Measurements from ENCODE around the gene DUOXA2. TPM values are rescaled to one million over a fixed set of nuclear protein-coding genes. Genes with fewer than 3 reads are reported as not detected.
A peak's percentile ranks its signal among the peaks of the same experiment; 100 is the strongest.

The DUOXA2 gene
- total and polyA plus RNA-seq, 2 of the 4 experiments (the other 2 are of a cell fraction): not detected

DNA sequence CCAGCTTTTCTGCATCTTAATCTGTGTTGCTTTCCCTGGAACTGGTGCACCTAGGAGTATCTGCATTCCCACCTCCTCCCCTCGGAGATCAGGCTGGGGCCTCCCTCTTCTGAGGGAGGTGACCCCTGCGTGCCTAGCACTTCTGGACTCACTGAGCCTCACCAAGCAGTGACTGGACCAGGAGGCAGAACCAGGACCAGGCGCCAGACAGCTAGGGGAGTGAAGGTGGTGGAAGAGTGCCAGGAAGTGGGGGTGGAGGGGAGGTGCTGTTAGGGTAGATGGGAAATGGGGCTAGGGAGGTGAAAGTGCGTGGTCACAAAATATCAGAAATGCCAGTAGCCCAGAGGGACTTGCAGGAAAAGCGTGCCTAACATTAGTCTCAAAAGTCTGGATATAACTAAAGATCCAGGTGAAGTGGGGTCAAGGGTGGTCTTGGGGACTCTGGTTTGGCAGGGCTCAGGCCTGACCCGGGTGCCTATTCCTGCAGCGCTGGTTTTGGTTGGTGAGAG, 1.2 kb downstream of the DUOXA2 start:
- H4K8ac ChIP-seq (ENCODE audit: low read depth in 2 of 2, low read length in 2 of 2): no peak overlapping the region
- peak overlapping the region; percentile 42 for H2AK9ac ChIP-seq (replicated peaks; ENCODE audit: low read depth, low read length, poor library complexity)
- no peaks in the 10 kb centered on the region for H4K20me1 ChIP-seq (ENCODE audit: insufficient read depth, low read length)
- no peak overlapping the region for H2BK20ac ChIP-seq (ENCODE audit: low read depth, low read length)
- H3K79me1 ChIP-seq (ENCODE audit: low read depth in 1 of 2, low read length in 2 of 2): no peaks in the 10 kb centered on the region
- H2BK15ac ChIP-seq (ENCODE audit: low read depth, low read length): no peak overlapping the region
- no peak overlapping the region for H3K4me2 ChIP-seq (ENCODE audit: low read depth, low read length)
- H3K18ac ChIP-seq (ENCODE audit: low read depth, low read length): no peak overlapping the region
- BruUV-seq (replicated peaks): no TSS peak
- H3K4ac ChIP-seq (ENCODE audit: low read depth, low read length): no peak overlapping the region
- H3K14ac ChIP-seq (replicated peaks; ENCODE audit: low read depth, low read length): no peak overlapping the region
- no peak overlapping the region for H4K91ac ChIP-seq (ENCODE audit: insufficient read depth, low read depth, low read length)
- no peak overlapping the region for H3K56ac ChIP-seq (ENCODE audit: extremely low read depth, insufficient read depth, low read length)
- no peaks in the 10 kb centered on the region for H3K36me3 ChIP-seq (ENCODE audit: control insufficient read depth, insufficient read depth, low read length)
- no peak overlapping the region for H3K4me3 ChIP-seq (ENCODE audit: insufficient read depth, low read depth, low read length)
- H2BK5ac ChIP-seq (ENCODE audit: low read depth, low read length, poor library complexity, severe bottlenecking): no peak overlapping the region
- H3K27ac ChIP-seq (ENCODE audit: insufficient read depth, low read length): no peak overlapping the region
- H2AK5ac ChIP-seq (ENCODE audit: low read depth, low read length): no peak overlapping the region
- ChIA-PET CTCF (no interaction called here), POLR2A (ENCODE audit: unreplicated experiment) (no interaction called here)
- H3K9me1 ChIP-seq (ENCODE audit: insufficient read depth, low read length): no peaks in the 10 kb centered on the region
- in situ Hi-C loops (cut with MboI; ENCODE audit: low sequenced_read_pairs): no loop called here
- H3K27me3 ChIP-seq (ENCODE audit: control insufficient read depth, insufficient read depth, low read length): peaks cover 68% of the 10 kb centered on the region
- H3K4me1 ChIP-seq (ENCODE audit: control insufficient read depth, insufficient read depth, low read length): no peaks in the 10 kb centered on the region; the same call in 1 of the 2 replicates
- H2AFZ ChIP-seq (replicated peaks; ENCODE audit: low read length, poor library complexity): peak overlapping the region; percentile 21
- no peak overlapping the region for H4K5ac ChIP-seq (ENCODE audit: low read depth, low read length)
- no peak for ATAC-seq (ENCODE audit: low read depth)
- TF ChIP-seq MAZ (IDR thresholded peaks at IDR 0.05; ENCODE audit: borderline replicate concordance, low read depth, low read length) (no peak), BHLHE40 (IDR thresholded peaks at IDR 0.05; ENCODE audit: low read depth, low read length) (no peak), MAFK (IDR thresholded peaks at IDR 0.05; ENCODE audit: low read depth, low read length) (no peak), CHD1 (IDR thresholded peaks at IDR 0.05; ENCODE audit: low read depth, low read length) (no peak), RAD21 (IDR thresholded peaks at IDR 0.05; ENCODE audit: low read length) (no peak), POLR2A (IDR thresholded peaks at IDR 0.05; ENCODE audit: low read depth, low read length) (no peak), SMC3 (IDR thresholded peaks at IDR 0.05; ENCODE audit: low read depth, low read length) (no peak), FOS (IDR thresholded peaks at IDR 0.05; ENCODE audit: low read depth, low read length) (no peak), RFX5 (IDR thresholded peaks at IDR 0.05; ENCODE audit: low read depth, low read length) (no peak)
- TF ChIP-seq, protein P1, sequence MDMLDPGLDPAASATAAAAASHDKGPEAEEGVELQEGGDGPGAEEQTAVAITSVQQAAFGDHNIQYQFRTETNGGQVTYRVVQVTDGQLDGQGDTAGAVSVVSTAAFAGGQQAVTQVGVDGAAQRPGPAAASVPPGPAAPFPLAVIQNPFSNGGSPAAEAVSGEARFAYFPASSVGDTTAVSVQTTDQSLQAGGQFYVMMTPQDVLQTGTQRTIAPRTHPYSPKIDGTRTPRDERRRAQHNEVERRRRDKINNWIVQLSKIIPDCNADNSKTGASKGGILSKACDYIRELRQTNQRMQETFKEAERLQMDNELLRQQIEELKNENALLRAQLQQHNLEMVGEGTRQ (IDR thresholded peaks at IDR 0.05; ENCODE audit: low read depth, low read length): no peak
- no peak overlapping the region for H2BK120ac ChIP-seq (ENCODE audit: low read depth, low read length)
- WGBS, 2 experiments (ENCODE audit: extremely low coverage in 2 of 2, insufficient read length in 1 of 2): 28% methylated on average over 5 of the region's 7 CpGs; no CpG with 5 or more reads in 1 of the 2 experiments
- intact Hi-C loops (cut with micrococcal nuclease): loop anchor here (5.0 kb wide), 1 partner anchor 263 kb away; no protein-coding TSS in a partner anchor
- H3K9ac ChIP-seq (ENCODE audit: low read depth, low read length): no peak overlapping the region
- H3K23ac ChIP-seq (ENCODE audit: low read depth, low read length): no peak overlapping the region
- DNase-seq: no peak
- no peaks in the 10 kb centered on the region for H3K9me3 ChIP-seq (ENCODE audit: control insufficient read depth, insufficient read depth, low read length)
- dilution Hi-C loops (cut with HindIII; ENCODE audit: low sequenced_read_pairs, unreplicated experiment): no loop called here
